LNCAP (cell line): ENCODE data around the gene DDRGK1.

Experiments used
- TF ChIP-seq, protein P1 (sequence below): fragments of 450-650 bp; IDR thresholded peaks from 2 replicates; pipeline ENCODE4 v1.5.1; 2017; ENCODE audit warnings: mild to moderate bottlenecking

Gene DDRGK1

DNA sequence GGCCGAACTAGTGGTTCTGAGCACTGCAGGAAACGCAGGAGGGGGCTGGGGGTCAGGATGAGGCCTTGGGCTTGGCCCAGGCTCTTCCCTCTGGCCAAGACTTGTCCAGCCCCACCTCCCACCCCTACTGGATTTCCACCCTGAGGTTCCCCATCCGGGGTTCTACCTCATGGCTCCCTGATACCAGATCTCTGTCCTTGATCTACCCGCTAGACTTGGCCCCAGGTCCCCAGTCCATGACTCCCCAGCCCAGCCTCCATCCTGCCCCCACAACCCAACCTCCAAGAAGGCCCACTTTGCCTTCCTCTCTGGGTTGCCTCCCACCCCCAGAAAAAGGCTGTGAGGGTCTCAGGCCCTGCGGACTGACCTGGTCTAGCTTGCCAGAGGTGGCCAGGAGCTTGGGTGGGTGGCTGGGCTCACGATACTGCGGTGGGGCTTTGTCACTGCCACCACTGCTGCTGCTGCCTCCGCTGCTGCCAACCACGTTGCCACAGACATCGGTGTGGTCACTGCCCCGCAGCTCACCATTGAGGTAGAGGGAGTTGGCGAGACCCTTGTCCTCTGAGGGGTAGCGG is 38.1 kb downstream of the DDRGK1 start:
- TF ChIP-seq, protein P1, sequence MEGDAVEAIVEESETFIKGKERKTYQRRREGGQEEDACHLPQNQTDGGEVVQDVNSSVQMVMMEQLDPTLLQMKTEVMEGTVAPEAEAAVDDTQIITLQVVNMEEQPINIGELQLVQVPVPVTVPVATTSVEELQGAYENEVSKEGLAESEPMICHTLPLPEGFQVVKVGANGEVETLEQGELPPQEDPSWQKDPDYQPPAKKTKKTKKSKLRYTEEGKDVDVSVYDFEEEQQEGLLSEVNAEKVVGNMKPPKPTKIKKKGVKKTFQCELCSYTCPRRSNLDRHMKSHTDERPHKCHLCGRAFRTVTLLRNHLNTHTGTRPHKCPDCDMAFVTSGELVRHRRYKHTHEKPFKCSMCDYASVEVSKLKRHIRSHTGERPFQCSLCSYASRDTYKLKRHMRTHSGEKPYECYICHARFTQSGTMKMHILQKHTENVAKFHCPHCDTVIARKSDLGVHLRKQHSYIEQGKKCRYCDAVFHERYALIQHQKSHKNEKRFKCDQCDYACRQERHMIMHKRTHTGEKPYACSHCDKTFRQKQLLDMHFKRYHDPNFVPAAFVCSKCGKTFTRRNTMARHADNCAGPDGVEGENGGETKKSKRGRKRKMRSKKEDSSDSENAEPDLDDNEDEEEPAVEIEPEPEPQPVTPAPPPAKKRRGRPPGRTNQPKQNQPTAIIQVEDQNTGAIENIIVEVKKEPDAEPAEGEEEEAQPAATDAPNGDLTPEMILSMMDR = no peak

GRCh38 chr20:3165473-3166337 is 38.8 kb downstream of the DDRGK1 start:
- TF ChIP-seq, protein P1 = no peak

DNA sequence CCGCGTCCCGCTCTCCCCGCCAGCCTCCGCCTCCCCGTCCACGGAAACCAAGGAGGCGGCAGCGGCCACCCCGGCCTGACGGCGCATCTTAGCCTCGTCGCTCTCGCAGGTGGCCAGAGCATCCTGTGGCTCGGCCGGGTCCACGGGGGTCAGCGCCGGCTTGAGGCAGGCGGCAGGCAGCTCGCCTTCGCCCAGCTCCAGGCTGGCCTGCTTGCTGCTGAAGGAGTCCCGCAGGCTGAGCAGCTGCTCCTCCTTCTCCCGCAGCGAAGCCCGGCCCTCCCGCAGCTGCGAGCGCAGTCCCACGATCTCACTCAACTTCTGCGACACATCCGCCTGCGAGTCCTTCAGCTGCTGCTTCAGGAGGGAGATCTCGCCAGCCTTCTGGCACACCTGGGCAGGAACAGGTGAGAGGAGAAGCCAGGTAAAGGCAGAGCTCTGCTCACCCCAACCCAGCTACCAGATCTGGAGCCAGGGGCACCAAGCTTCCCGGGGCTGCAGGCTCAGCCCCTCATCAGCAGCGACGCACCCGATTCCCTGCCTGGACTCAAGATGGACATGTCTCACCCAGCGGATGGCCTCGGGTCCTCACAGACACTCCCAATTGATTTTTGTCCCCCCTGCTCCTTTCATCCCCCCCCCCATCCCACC is 39.6 kb downstream of the DDRGK1 start:
- TF ChIP-seq, protein P1 = no peak

GRCh38 chr20:3164043-3164762 is 40.3 kb downstream of the DDRGK1 start:
- TF ChIP-seq, protein P1 = no peak

DNA sequence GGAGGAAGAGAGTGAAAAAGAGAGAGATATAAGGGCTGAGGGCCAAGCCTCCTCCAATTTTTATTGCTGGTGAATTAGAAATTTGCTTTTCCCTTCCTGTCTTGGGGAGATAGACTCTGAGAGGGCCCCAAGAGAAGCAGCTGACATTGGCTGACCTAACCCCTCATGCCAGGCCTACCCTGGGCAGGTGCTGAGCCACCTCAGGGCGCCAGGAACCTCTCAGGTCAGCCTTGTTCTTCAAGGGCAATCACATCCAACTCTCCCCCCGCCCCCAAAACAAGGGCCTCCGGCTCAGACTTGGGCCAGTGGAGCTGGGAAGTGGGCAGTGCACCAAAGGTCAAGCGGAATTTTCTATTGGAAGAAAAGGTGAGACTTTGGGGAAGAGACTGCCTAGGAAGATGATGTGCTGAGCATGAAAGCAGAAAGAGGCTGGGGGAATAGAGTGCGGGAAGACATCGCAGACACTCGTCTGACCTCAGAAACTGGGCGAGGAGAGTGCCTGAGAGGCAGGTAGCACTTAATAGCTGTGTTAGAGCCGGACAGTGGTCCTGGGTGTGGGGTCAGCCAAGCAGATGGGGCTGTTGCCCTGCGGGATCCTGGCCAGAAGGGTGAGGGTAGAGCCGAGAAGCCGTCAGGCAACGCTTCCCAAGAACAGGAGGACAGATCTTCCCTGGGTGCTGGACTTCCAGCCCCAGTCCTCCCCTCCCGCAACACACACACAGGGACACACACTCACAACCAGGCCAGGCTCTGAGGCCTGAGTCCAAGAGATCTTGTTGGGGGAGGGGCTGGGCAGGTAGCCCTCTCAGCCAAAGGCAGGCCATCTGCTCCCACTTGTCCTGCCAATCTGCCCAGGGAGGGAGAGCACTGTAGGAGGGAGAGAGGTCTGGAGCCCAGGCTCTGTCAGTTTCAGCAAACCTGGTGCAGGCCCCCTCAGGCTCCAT is 41.1 kb downstream of the DDRGK1 start:
- TF ChIP-seq, protein P1 = no peak

DNA sequence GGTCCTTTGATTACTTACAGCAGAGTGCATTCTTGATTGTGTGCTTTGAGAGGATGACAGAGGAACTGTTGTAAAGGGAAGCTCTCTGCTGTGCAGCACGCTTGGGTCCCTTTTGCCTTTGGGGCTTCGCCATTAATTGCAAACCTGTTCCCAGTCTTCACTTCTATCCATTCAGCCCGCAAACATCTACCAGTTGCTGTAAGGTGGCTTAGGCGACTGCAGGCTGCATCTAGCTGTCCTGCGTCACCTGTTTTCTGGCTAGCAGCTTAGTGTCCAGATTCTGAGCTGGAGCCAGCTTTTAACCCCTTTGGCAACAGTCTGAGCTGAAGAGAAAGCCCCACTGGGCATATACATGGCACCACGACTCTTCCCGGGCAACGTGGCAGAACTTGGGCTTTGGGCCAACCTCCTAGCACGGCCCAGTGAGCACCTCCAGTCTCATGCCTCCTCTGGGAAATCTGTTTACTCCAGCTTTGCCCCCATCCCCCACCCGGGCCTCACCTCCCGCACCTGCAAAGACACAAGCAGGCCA is 42.3 kb downstream of the DDRGK1 start:
- TF ChIP-seq, protein P1 = no peak
